HG03135 (cell line): ENCODE measurements around the gene DGLUCY.
"Not testable (repeated sequence)": the region's sequence is repeated elsewhere in the genome, so short reads cannot be mapped to it uniquely, and the experiment has no call there.

ENCODE experiments used
- ATAC-seq: cut with Tn5 transposase; IDR thresholded peaks from one replicate; pipeline ENCODE4 v1.9.1; 2021; ENCODE audit warnings: mild to moderate bottlenecking, moderate library complexity; ENCODE audit not compliant: unreplicated experiment

Gene DGLUCY

GRCh38 chr14:91167380-91167770, 53.5 kb downstream of the DGLUCY start:
- no peak for ATAC-seq

DNA sequence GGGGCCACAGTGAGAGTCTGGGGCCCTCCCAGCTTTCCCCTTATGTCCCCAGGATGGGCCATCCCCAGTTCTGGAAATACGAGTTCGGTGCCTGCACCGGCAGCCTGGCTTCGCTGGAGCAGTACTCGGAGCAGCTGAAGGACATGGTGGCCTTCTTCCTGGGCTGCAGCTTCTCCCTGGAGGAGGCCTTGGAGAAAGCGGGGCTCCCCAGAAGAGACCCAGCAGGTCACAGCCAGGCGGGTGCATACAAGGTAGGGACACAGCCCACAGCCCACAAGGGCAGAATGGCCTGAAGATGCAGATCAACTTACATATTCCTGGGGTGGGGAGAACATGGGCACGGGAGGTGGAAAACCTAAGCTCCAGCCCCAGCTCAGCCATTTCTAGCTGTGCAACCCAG, 56.1 kb downstream of the DGLUCY start:
- ATAC-seq: no peak

GRCh38 chr14:91170504-91171121, 56.7 kb downstream of the DGLUCY start:
- no peak for ATAC-seq

- no peak for ATAC-seq
Observed at GRCh38 chr14:91171291-91171690, 57.4 kb downstream of the DGLUCY start.

GRCh38 chr14:91173221-91173670, 59.4 kb downstream of the DGLUCY start:
- ATAC-seq: no peak

DNA sequence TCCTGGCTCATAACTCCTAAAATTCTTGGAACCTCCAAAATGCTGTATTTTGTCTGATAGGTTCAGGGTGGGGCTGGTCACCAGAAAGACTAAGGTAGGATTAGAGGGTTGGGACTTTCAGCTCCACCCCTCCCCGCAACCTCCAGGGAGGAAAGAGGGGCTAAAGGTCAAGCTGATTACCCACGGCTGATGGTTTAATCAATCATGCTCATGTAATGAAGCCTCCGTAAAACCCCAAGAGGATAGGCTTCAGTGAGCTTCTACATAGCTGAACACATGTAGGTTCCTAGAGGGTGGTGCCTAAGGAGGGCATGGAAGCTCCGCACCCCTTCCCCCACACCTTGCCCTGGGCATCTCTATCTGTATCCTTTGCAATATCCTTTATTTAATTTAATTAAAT, 60.0 kb downstream of the DGLUCY start:
- no peak for ATAC-seq

DNA sequence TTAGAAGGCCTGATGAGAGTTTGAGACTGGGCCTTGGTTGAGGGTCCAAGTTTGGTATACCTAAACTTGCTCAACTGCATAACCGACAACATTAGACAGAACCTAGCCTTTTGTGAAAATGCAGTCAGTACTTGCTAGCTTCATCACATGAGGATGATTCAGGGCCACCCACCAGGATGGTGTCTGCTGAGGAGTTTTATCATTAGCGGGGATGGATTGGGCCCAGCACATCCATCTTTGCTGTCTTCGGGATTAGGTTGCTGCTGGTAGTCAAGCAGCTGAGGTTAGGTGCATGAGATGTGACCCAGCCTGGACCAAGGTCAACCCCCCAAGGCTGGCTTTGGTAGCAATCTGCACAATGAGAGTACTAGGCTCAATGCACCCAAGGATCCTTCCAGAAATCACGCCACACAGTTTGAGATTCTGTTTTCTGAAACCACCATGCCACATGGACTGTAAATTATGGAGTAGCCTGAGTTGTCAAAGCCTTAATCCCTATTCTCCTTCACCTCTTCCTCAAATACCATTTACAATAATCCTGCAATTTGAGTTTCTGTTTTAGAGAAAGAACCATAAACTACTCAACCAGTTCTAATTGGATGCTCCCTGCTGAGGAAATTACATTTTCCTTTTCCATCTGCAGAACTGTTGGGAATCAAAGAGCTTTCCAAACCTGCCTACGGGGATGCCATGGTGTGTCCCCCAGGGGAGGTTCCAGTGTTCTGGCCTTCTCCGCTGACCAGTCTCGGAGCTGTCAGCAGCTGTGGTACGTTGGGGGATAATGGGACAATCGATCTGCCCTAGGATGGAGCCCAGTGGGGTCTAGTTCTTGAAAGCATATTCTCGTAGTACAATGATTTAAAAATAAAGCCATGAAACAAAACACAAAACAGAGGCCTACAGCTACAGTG, 61.7 kb downstream of the DGLUCY start:
- ATAC-seq: no peak

DNA sequence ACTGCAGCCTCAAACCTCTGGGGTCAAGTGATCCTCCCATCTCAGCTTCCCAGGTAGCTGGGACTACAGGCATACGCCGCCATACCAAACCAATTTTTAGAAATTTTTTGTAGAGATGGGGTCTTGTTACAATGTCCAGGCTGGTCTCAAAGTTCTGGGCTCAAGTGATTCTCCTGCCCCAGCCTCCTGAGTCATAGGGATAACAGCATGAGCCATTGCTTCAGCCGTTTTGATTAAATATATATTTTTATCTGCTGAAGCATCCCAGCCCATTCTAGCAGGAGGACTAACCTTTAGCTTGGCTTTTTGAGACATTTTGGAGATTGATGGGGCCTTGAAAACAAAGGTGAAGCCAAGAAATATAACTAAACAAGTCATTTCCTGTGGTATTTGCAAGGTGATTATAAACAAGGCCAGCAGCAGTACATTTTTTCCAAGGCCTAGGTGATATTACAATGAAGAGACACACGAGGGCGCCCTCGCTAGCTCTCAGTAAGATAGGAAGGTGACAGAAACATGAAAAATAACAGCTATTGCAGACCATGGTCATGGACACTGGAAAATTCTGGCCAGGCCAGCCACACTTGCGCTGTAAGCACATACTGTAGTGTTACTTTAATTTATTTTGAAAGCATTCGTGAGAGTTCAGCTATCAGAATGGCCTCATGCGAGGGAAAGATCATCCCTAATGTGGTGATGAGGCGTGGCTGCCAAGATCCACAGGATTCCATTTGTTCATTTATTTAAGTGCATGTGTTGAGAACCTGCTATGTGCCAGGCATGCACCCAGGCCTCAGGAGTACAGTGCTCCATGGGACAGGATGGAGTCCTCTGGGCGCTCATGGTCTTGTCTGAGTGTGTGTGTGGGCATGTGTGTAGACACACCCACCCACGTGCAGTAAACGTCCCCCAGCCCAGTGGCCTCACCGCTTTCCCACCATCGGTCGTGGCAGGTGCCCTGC, 63.5 kb downstream of the DGLUCY start:
- no peak for ATAC-seq

DNA sequence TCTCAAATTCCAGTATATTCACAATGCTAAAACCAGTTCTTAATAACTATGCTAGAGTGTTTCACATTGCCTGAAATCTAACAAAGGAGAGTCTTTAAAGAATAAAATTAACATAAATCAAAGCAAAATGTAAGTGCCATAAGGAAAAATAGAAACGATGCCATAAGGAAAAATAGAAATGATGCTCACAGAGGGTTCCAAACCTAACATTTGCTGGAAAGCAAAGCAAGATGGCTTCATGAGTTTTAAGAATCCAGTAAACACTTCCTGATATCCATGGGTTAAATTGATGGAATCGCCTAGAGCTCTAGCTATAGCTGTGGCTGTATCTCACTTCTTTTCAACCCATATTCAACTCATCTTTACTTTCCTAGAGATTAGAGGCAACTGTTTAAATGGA, 66.7 kb downstream of the DGLUCY start:
- no peak for ATAC-seq

GRCh38 chr14:91182753-91183152, 68.9 kb downstream of the DGLUCY start:
- not testable (repeated sequence) for ATAC-seq

- no peak for ATAC-seq
Observed at GRCh38 chr14:91184559-91184958, 70.7 kb downstream of the DGLUCY start.

DNA sequence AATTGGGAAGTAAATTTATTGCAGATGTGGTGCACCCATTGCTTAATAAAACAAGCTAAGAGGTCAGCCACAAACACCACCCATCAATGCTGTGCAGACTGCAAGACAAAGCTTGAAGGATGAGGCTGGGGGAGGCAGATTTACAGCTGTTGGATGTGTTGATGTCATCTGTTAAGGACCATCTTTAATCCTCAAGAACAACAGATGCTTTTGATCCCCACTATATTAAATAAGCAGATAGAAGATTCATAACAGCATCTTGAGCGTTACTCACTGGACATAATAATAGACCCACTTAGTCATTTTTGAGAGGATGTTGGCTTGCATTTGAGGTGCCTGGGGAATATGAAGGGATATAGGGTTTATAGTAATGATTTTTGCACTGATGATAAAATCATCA, 71.8 kb downstream of the DGLUCY start:
- ATAC-seq: no peak

DNA sequence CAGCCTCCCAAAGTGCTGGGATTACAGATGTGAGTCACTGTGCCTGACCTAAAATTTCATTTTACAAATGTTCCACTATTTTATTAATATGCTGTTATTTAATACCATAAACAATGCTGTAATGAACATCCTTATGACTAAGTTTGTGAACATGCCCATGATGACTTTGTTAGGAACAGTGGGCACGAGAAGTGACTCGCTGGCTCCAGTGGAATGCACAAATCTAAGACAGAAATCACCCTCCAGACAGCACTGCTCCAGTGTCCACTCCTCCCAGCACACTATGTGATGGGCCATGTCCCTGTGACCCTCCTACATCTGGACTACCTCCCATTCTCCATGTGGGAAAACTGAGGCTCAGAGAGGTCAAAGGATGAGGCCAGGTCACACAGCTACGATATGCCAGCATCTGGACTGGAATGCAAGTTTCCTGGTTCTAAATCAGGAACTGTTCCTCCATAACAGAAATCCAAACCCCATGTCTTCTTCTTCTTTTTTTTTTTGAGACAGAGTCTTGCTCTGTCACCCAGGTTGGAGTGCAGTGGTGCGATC, 72.7 kb downstream of the DGLUCY start:
- ATAC-seq: no peak

DNA sequence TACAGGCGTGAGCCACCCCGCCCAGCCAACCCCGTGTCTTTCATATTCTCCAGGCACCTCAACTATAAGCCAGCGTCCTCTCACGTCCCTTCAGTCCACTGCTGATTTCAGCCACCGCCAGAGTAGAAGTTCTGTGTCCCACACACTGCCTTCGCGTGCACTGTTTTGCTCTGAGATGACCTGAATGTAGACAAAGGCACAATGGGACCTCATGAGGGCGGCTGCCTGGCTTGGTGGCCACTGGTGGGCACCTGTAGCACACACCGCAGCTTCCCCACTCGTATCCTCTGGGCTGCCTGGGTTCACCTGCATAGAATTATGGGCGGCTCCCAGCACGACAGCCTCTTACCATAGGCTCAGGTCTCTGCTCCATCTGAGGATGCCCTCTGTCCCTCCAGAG, 73.4 kb downstream of the DGLUCY start:
- ATAC-seq: no peak

- ATAC-seq: no peak
Observed at GRCh38 chr14:91190853-91191252, 77.0 kb downstream of the DGLUCY start.

- no peak for ATAC-seq
Observed at GRCh38 chr14:91193069-91193468, 79.2 kb downstream of the DGLUCY start.

GRCh38 chr14:91195881-91196280, 82.0 kb downstream of the DGLUCY start:
- ATAC-seq: no peak

DNA sequence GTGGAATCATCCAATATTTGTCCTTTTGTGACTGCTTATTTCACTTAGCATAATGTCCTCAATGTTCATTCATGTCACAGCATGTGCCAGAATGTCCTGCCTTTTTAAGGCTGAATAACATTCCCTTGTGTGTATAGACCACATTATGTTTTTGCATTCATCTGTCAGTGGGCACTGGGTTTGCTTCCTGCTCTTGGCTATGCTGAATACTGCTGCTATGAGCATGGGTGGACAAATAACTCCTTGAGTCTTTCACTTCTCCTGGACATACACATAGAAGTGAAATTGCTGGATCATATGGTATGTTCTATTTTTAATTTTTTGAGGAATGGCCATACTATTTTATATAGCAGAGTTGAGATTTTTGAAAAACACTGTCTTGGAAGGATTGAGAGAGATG, 83.8 kb downstream of the DGLUCY start:
- ATAC-seq: no peak

DNA sequence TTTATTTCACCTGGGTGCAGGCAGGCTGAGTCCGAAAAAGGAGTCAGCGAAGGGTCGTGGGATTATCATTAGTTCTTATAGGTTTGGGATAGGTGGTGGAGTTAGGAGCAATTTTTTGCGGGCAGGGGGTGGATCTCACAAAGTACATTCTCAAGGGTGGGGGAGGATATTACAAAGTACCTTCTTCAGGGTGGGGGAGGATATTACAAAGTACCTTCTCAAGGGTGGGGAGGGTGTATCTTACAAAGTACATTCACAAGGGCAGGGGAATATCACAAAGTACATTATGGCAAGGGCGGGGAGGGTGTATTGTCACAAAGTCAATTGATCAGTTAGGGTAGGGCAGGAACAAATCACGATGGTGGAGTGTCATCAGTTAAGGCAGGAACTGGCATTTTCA, 86.9 kb downstream of the DGLUCY start:
- ATAC-seq: not testable (repeated sequence)

DNA sequence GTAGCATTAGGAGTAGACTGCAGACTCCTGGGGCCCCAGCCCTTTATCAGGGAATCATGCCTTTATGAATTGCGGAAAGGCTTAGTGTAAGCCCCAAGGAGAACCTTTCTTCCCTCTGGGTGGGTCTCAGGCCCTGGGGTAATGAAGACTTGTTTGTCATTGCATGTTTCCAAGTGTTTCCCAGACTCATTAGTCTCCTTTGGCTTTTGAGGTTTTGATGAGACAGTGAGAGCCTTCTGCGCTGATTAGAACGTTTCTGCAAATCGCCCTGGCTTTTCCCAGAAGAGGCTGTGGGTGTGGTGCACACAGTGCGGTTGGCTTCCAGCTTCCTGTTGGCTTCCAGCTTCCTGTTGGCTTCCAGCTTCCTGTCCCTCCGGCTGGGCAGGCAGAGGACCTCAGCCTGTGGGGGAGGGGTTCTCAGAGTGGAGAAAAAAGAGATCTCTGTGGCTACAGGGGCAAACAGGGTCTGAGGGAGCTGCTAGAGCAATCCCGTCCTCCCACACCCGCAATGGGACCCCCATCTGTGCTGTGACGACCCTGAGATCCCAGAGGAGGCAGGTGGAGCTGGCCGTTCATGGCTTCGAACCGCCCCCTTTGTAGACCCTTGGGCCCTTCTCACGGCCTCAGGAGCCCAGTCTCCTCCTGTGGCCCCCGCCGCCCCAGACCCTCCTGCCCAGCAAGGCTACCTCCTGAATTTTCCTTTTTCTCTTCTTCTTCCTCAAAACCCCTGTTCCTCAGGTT, 88.5 kb downstream of the DGLUCY start:
- no peak for ATAC-seq
